Stimulated activated CD4-positive, alpha-beta T cell treated with anti-CD3 and anti-CD28 coated beads, Interleukin-1b, Interleukin-23, amount 100 ng/mL, for 1 hour (primary cell): ENCODE results near the gene MRTFA.
"Not testable (repeated sequence)": the region's sequence is repeated elsewhere in the genome, so short reads cannot be mapped to it uniquely, and the experiment has no call there.

Experiments
- DNase-seq, 2 donors: peaks; one replicate each; pipeline ENCODE4 v3.0.0-alpha.2; 2020; ENCODE audit warnings: low read depth in 2 of 2

MRTFA gene

GRCh38 chr22:40627612-40628011 lies 8.9 kb downstream of the MRTFA start:
- DNase-seq = no peak

GRCh38 chr22:40626851-40627250 lies 9.7 kb downstream of the MRTFA start:
- no peak for DNase-seq

GRCh38 chr22:40625794-40626193 lies 10.7 kb downstream of the MRTFA start:
- not testable (repeated sequence) for DNase-seq

- DNase-seq = not testable (repeated sequence)
Observed at GRCh38 chr22:40625281-40625680, 11.2 kb downstream of the MRTFA start.

- DNase-seq = no peak
Observed at GRCh38 chr22:40624770-40625169, 11.7 kb downstream of the MRTFA start.

- DNase-seq = no peak
Observed at GRCh38 chr22:40621309-40622151, 15.0 kb downstream of the MRTFA start.

- no peak for DNase-seq
Observed at GRCh38 chr22:40620464-40621046, 16.0 kb downstream of the MRTFA start.

GRCh38 chr22:40618400-40618799 lies 18.1 kb downstream of the MRTFA start:
- no peak for DNase-seq

- DNase-seq = no peak
Observed at GRCh38 chr22:40616578-40616977, 19.9 kb downstream of the MRTFA start.

GRCh38 chr22:40613067-40613466 lies 23.5 kb downstream of the MRTFA start:
- DNase-seq = no peak

GRCh38 chr22:40612291-40612751 lies 24.2 kb downstream of the MRTFA start:
- DNase-seq = no peak

- no peak for DNase-seq
Observed at GRCh38 chr22:40611606-40612005, 24.9 kb downstream of the MRTFA start.

GRCh38 chr22:40610329-40610850 lies 26.1 kb downstream of the MRTFA start:
- no peak for DNase-seq

GRCh38 chr22:40609216-40609615 lies 27.3 kb downstream of the MRTFA start:
- no peak for DNase-seq

- DNase-seq = no peak
Observed at GRCh38 chr22:40607506-40607905, 29.0 kb downstream of the MRTFA start.

GRCh38 chr22:40606306-40606705 lies 30.2 kb downstream of the MRTFA start:
- no peak for DNase-seq

- no peak for DNase-seq
Observed at GRCh38 chr22:40605761-40606160, 30.8 kb downstream of the MRTFA start.

GRCh38 chr22:40603088-40603605 lies 33.4 kb downstream of the MRTFA start:
- no peak for DNase-seq

- DNase-seq = no peak
Observed at GRCh38 chr22:40602231-40602630, 34.3 kb downstream of the MRTFA start.

- DNase-seq = no peak
Observed at GRCh38 chr22:40599731-40600130, 36.8 kb downstream of the MRTFA start.

- not testable (repeated sequence) for DNase-seq
Observed at GRCh38 chr22:40598712-40599111, 37.8 kb downstream of the MRTFA start.

- DNase-seq = no peak
Observed at GRCh38 chr22:40597526-40598430, 38.7 kb downstream of the MRTFA start.
